ENCODE results near the gene FGF6.

DNA sequence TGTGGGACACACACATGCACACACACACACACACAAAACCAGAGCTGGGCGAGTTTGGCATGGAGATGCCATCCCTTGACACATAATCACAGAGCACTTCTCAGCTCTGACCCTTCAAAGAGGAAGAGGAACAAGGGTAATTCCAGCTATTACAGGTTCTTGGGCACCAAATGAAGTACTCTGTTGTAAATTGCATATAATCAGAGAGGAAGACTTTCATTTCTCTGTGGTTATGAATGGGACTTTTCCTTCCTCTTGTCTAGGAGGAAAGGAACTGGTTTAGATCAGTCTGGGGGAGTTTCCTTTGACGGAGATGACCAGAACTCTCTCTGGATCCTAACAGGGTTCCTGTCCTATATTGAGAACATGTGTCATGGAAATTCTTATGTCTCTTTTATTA is 26.4 kb upstream of the FGF6 start:
- TF ChIP-seq, protein P1, sequence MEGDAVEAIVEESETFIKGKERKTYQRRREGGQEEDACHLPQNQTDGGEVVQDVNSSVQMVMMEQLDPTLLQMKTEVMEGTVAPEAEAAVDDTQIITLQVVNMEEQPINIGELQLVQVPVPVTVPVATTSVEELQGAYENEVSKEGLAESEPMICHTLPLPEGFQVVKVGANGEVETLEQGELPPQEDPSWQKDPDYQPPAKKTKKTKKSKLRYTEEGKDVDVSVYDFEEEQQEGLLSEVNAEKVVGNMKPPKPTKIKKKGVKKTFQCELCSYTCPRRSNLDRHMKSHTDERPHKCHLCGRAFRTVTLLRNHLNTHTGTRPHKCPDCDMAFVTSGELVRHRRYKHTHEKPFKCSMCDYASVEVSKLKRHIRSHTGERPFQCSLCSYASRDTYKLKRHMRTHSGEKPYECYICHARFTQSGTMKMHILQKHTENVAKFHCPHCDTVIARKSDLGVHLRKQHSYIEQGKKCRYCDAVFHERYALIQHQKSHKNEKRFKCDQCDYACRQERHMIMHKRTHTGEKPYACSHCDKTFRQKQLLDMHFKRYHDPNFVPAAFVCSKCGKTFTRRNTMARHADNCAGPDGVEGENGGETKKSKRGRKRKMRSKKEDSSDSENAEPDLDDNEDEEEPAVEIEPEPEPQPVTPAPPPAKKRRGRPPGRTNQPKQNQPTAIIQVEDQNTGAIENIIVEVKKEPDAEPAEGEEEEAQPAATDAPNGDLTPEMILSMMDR (IDR thresholded peaks at IDR 0.05), result no peak
- TF ChIP-seq POLR2A (IDR thresholded peaks at IDR 0.05), result no peak

All from uterus (tissue), 2 donors.